Activated CD8-positive, alpha-beta memory T cell treated with anti-CD3 and anti-CD28 coated beads, Interleukin-2, amount 50 U/mL, for 24 hours (primary cell): Measurements from ENCODE around the gene PRKCB.
"Not testable (repeated sequence)": the region's sequence is repeated elsewhere in the genome, so short reads cannot be mapped to it uniquely, and the experiment has no call there.

Source experiments
- DNase-seq: peaks from one replicate; pipeline ENCODE4 v3.0.0-alpha.2; 2020; ENCODE audit errors: extremely low read depth

Gene PRKCB

GRCh38 chr16:24131294-24131693 lies 295.5 kb downstream of the PRKCB start:
- no peak for DNase-seq

GRCh38 chr16:24132048-24132796 lies 296.4 kb downstream of the PRKCB start:
- no peak for DNase-seq

DNA sequence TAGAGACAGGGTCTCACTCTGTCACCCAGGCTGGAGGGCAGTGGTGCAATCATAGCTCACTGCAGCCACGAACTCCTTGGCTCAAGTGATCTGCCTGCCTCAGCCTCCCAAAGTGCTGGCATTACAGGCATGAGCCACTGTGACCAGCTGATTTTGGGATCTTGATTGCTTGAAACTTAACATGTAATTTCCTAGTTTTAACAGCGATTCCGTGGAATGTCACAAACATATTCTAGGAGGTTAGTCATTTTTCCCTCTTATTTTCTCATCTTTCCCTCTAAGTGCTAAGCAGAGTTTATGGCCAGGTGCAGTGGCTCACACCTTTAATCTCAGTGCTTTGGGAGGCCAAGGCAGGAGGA lies 297.0 kb downstream of the PRKCB start:
- DNase-seq, result no peak

- DNase-seq, result no peak
Measured at GRCh38 chr16:24135624-24136565, 300.1 kb downstream of the PRKCB start.

GRCh38 chr16:24138024-24138423 lies 302.2 kb downstream of the PRKCB start:
- DNase-seq, result no peak

- no peak for DNase-seq
Measured at GRCh38 chr16:24138575-24138974, 302.8 kb downstream of the PRKCB start.

- no peak for DNase-seq
Measured at GRCh38 chr16:24139282-24139681, 303.5 kb downstream of the PRKCB start.

DNA sequence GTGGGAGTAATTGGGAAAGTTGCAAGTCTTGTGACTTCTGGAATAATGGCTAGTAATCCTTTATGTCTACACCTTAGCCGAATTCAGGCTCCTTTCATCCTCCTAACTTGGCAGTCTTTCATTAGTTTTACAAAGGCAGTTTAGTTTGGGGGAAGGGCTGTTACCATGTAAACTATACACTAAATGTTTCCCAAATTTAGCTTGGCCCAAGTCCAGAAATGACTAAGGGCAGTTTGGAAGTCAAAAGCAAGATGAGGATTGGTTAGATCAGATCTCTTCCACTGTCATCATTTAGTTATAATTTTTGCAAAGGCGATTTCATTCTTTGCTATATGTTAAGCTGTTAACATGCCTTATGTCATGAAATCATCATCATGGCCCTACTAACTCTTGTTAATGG lies 304.9 kb downstream of the PRKCB start:
- no peak for DNase-seq

DNA sequence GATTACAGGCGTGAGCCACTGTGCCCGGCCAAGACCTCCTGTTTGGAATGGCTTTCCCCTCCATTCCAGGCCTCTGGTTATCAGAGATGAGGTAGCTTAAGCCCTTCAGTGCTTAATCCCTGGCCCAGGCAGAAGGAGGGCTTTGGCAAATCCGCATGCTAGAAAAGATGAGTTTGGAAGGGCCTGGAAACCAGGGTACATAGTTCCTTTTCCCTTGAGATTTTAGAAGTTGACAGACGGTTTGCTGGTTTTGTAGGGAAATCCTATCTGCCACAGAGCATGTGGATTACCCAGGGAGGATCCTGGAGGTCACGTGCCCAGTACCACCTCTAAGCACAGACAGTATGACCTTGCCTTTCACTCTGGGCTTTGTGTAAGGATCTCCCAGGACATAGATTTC lies 305.7 kb downstream of the PRKCB start:
- DNase-seq, result no peak

DNA sequence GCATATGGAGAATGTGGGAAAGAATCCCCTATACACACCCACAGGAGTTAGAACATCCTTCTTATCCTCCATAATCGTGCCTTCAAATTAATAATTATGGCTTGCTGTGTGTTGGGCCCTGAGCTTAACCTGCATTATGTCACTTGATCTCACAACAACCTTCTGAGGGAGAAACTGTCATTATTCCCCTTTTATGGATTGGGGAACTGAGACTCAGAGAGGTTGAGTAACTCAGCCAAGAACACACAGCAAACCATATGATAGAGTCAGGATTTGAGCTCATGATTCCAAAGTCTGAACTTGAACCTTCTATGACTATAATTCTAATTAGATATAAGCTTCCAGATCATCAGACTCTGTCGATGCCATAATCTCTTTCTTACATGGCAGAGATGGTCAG lies 306.1 kb downstream of the PRKCB start:
- no peak for DNase-seq

- DNase-seq, result no peak
Measured at GRCh38 chr16:24145927-24146326, 310.1 kb downstream of the PRKCB start.

DNA sequence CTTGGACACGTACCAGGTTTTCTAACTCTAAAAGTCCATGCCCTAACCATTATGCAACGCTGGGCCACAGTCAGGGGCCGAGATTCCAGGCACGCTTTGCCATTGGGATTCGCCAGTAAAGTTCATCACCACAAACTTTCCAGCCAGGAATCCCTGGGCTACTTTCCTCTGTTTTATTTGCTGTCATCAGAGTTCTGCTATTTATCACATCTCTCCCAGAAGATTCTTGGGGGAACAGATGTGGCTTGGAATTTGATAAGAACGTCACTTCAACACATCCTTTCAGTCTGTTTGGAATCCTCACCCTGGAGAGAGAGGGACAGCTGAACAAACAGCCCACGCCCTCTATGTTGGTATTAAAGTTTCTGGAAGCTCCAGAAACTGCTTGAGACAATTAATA lies 310.7 kb downstream of the PRKCB start:
- no peak for DNase-seq

DNA sequence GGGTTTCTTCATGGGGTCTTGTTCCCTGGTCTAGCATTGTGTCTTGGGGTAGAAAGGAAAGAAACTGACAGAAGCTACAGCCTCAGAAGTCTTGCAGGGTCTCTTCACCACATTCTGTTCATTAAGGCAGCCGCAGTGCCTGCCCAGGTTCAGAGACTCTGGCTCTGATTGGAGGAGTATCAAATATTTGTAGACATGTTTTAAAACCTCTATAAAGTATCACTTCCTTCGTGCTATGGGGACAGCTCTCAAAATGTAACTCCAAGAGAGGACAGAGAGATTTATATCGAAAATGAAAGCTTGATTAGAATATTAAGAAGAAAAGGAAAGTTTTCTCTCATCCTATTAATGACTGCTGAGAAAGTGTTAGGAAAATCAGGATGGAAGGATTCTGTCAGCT lies 313.3 kb downstream of the PRKCB start:
- no peak for DNase-seq

DNA sequence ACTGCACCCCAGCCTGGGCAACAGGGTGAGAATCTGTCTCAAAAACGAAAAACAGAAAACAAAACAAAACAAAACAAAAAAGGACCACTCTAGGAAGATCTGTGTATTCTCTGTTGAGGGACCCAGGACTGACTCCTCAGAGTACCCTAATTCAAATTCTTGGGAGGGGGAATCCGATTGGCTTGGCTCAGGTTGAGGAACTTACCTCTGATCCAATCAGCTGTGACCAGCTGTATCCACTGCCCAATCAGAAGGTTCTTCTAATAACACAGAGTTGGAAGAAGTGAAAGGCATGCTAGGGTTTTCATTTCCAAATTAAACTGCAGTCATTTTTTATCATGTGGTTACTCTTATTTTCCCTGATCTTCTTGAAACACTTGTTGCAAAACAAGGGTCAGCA lies 314.5 kb downstream of the PRKCB start:
- no peak for DNase-seq

DNA sequence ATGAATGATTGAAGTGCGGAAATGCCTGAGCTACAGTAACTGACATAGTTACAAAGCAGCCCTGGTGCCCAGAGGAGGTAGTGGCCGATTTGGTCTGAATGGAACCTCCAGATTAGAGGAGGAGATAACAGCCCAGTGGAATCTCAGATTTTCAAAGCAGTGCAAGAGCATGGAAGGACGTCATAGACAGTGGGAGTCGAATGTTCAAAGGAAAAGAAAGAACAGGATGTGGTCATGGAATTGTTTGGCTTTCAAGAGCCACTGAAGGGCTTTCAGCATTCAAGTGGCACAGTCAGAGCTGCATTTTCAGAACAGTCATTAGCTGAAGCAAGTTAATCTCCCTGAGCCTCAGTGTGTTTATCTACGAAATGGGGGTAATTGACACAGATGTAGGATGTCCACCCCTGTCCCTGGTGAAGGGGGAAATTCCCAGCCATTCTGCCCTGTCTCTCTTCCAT lies 315.7 kb downstream of the PRKCB start:
- DNase-seq, result no peak

DNA sequence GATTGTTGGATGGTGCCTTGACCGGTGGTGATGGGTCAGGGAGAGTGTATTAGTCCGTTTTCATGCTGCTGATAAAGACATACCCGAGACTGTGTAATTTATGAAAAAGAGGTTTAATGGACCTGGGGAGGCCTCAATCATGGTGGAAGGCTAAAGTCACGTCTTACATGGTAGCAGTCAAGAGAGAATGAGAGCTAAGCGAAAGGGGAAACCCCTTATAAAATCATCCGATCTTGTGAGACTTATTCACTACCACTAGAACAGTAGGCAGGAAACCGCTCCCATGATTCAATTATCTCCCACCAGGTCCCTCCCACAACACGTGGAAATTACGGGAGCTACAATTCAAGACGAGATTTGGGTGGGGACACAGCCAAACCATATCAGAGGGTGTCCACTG lies 316.3 kb downstream of the PRKCB start:
- not testable (repeated sequence) for DNase-seq

DNA sequence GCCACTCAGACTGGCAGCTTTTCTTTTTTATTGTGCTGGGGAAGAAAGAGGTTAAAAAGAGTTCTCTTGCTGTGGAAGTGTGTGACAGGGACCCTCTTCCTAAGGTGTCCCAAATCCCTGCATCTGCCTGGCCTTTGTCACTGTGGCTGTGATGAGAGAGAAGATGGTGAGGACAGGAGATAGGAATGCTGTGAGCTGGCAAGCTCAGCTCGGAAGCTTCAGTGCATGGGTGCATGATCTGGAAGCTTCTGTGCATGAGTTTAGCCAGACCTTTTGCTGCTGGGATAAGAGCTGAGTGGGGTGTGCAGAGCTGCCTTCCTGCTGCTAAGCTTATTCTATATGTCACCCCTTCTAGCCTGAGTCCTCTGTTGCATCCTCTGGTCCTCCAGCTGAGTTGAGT lies 317.0 kb downstream of the PRKCB start:
- DNase-seq, result no peak

DNA sequence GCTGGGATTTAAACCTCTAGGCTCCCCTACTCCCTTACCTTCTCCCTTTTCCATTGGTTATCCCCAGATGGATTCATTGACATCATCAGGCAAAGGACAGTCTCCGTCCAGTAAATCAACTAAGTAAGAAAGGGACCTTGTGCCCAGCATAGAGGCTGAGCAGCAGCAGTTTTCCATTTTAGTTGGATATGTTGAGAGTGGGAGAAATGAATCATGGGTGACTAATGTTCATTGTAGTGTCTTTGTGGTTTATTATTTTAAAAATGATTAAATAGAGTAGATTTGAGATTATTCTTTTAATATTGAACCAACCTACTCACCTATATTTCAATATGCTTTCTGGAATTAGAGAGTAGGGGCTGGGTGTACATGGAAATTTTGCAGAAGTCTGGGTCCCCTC lies 321.0 kb downstream of the PRKCB start:
- no peak for DNase-seq

DNA sequence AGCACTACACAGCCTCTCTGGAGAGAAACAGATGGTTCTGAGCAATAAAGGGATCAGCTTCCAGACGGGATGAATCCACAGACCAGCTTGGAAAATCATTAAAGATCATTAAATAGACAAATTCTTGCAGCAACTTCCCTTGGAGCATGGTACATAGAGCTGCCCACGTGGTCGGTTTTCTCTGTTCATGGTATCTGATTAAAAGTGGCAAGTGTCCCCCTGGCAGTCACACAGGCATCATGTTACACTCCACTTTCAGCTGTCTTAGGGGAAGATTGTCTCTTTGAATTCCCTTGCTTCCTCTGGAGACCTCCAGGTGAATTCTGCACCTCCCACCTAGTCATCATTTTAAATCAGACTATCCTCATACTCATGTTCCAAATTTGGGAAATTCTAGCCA lies 328.2 kb downstream of the PRKCB start:
- DNase-seq, result no peak

DNA sequence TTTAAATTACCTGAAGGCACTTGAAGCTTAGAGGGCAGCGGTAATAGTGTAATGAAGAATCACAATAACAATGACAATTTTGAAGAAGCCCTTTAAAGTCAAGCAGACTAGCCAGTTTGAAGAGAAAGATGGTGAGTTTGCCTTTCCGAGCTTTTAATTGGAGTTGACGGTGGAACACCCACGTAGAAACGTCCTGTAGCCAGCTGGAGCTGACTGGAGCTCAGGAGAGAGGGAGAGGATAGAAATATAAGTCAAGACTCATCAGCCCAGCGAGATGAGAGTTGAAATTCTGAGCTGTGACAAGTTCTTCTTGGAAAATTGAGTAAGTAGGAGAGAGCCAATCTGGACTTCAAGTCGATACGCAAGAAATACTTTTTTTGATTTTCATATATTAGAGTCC lies 328.6 kb downstream of the PRKCB start:
- DNase-seq, result no peak

DNA sequence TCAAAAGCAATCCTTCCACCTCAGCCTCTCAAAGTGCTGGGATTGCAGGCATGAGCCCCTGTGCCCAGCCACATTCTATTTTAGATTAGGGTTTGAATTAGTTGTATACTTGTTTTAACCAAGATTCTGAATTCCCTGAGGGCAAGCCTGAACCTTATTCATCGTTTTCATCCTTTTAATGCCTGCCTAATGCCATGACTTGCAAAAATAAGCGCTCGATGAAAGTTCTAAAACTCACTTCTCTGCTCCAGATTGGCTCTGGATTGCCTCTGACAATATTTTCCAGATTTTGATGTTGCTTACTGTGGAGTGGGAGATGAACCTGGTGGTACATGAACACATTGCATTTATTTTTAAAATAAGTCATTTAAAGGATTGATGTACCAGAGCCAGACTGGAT lies 329.5 kb downstream of the PRKCB start:
- no peak for DNase-seq

DNA sequence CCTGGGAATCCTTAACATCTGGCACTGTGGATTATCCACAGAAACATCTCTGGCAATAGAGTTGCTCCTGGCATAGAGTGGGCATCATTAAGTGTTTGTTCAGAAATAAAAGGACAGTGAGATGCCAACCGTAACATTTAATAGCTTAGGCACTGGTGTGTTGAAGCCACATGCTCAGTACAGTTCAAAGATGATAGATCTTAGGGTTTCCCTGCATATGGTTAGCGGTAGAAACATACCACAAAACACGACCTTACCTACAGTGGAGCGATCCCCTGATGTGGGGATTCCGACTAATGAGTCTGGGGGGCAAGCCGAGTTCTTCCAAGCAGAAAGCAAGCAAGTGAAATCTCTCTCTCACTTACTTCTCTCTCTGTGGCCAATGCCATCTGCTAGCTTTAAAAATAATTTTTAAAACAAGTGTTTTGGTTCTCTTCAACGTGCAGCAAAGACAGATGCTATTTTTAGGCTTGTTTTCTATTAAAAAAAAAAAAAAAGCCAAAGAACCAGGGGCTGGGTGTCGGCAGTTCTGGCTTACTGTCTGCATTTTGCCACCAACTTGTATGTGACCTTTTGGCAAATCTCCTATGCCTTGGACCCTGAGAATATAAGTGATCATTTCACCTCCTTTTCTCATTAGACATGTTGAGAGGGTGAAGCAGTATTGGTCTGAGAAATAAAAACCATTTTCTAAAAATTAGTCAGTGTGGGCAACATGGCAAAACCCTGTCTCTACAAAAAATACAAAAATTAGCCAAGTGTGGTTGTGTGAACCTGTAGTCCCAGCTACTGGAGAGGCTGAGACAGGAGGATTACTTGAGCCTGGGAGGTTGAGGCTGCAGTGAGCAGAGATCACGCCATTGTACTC lies 331.1 kb downstream of the PRKCB start:
- DNase-seq, result no peak
